Breast epithelium (tissue), 4 donors: ENCODE results near the gene SAP130. TPM values are rescaled to one million over a fixed set of nuclear protein-coding genes. Genes with fewer than 3 reads are reported as not detected.

ENCODE experiments used
- DNase-seq, 2 donors: peaks; one replicate each; pipeline ENCODE4 v3.0.0-alpha.2; 2019; ENCODE audit warnings: low spot score in 2 of 2
- H3K27ac ChIP-seq, 2 donors: fragments of 200-600 bp; sonication (generic) in 1 of 2; one replicate each; pipeline ENCODE4 v1.5.1; 2016 to 2019; ENCODE audit warnings: mild to moderate bottlenecking in 1 of 2
- H3K27me3 ChIP-seq, 2 donors: fragments of 200-600 bp; sonication (generic) in 1 of 2; one replicate each; pipeline versions ENCODE4 v1.5.1 to v1.6.0; 2017 to 2019; ENCODE audit warnings: control low read depth in 1 of 2, mild to moderate bottlenecking in 1 of 2
- H3K36me3 ChIP-seq: fragments of 200-600 bp; one replicate; pipeline ENCODE4 v1.5.1; 2019
- H3K4me1 ChIP-seq, 2 donors: fragments of 200-600 bp; sonication (generic); one replicate each; pipeline ENCODE4 v1.5.1; 2016 to 2019; ENCODE audit warnings: control low read depth in 1 of 2
- H3K4me3 ChIP-seq, 3 donors: fragments of 200-600 bp; sonication (generic); 1 replicate in 2 of 3; 2 replicates in 1 of 3; pipeline ENCODE4 v1.5.1; 2016 to 2019; ENCODE audit warnings: mild to moderate bottlenecking in 3 of 3, moderate library complexity in 2 of 3
- H3K9me3 ChIP-seq, 2 donors: fragments of 200-600 bp; sonication (generic) in 1 of 2; one replicate each; pipeline ENCODE4 v1.5.1; 2016 to 2019; ENCODE audit warnings: control low read depth in 1 of 2
- CTCF ChIP-seq, 3 donors: fragments of 450-650 bp; IDR thresholded peaks; one replicate each; pipeline ENCODE4 v1.5.1; 2016 to 2017; ENCODE audit warnings: antibody characterized with exemption in 3 of 3, mild to moderate bottlenecking in 3 of 3, moderate library complexity in 3 of 3
- POLR2A ChIP-seq: fragments of 450-650 bp; IDR thresholded peaks from one replicate; pipeline ENCODE4 v1.6.1; 2016; ENCODE audit warnings: antibody characterized with exemption, mild to moderate bottlenecking, moderate library complexity
- POLR2AphosphoS5 ChIP-seq, 3 donors: sonication (generic); formaldehyde crosslinking; IDR thresholded peaks; one replicate each; pipeline ENCODE4 v1.6.1; 2017; ENCODE audit warnings: antibody characterized with exemption in 3 of 3
- intact Hi-C: fragments of 100-400 bp; cut with DNase I; formaldehyde crosslinking; loops from one replicate; pipeline ENCODE4 v1.15.1; 2023; ENCODE audit warnings: low total_unique reads
- total RNA-seq, 3 donors: library from RNA; depleted of rRNA; stranded (reverse); fragments of >200 nt; gene quantifications; one replicate each; pipeline ENCODE4 v1.1.0, GENCODE V29; 2016

SAP130 gene
- total RNA-seq, 3 donors from 2014 or later, result 7.5 to 10.4 (median 8.5) TPM

- intact Hi-C loops, result no loop called here
- no peaks in the 10 kb centered on the region for H3K4me1 ChIP-seq
- H3K4me3 ChIP-seq, result no peak overlapping the region
- TF ChIP-seq CTCF (IDR thresholded peaks at IDR 0.05) (no peak), POLR2A (no peak), POLR2AphosphoS5 (IDR thresholded peaks at IDR 0.05) (no peak)
- H3K36me3 ChIP-seq, result no peaks in the 10 kb centered on the region
- H3K9me3 ChIP-seq, result no peaks in the 10 kb centered on the region
- no peaks in the 10 kb centered on the region for H3K27me3 ChIP-seq
- DNase-seq, result no peak
- H3K27ac ChIP-seq, result no peak overlapping the region
These were observed 66.1 kb downstream of the SAP130 start for GRCh38 chr2:127961729-127962128.

- intact Hi-C loops, result no loop called here
- Histone ChIP-seq H3K27ac (no peak overlapping the region), H3K9me3 (no peaks in the 10 kb centered on the region), H3K36me3 (no peaks in the 10 kb centered on the region), H3K4me1 (no peaks in the 10 kb centered on the region), H3K4me3 (no peak overlapping the region), H3K27me3 (no peaks in the 10 kb centered on the region)
- no peak for TF ChIP-seq CTCF (IDR thresholded peaks at IDR 0.05)
- TF ChIP-seq POLR2A, result no peak
- TF ChIP-seq POLR2AphosphoS5 (IDR thresholded peaks at IDR 0.05), result no peak
- DNase-seq, result no peak
These were observed 70.6 kb downstream of the SAP130 start for GRCh38 chr2:127957240-127957639.

GRCh38 chr2:127954857-127955256 lies 73.0 kb downstream of the SAP130 start:
- no peaks in the 10 kb centered on the region for H3K27me3 ChIP-seq
- no peak overlapping the region for H3K4me3 ChIP-seq
- no peaks in the 10 kb centered on the region for H3K4me1 ChIP-seq
- intact Hi-C loops, result no loop called here
- TF ChIP-seq POLR2AphosphoS5 (IDR thresholded peaks at IDR 0.05) (no peak), POLR2A (no peak), CTCF (IDR thresholded peaks at IDR 0.05) (no peak)
- DNase-seq, result no peak
- H3K36me3 ChIP-seq, result no peaks in the 10 kb centered on the region
- no peaks in the 10 kb centered on the region for H3K9me3 ChIP-seq
- H3K27ac ChIP-seq, result no peak overlapping the region

GRCh38 chr2:127953849-127954248 lies 74.0 kb downstream of the SAP130 start:
- Histone ChIP-seq H3K4me3 (no peak overlapping the region), H3K9me3 (no peaks in the 10 kb centered on the region), H3K4me1 (no peaks in the 10 kb centered on the region), H3K36me3 (no peaks in the 10 kb centered on the region), H3K27me3 (no peaks in the 10 kb centered on the region), H3K27ac (no peak overlapping the region)
- intact Hi-C loops, result no loop called here
- TF ChIP-seq POLR2AphosphoS5 (IDR thresholded peaks at IDR 0.05) (no peak), CTCF (IDR thresholded peaks at IDR 0.05) (no peak), POLR2A (no peak)
- DNase-seq, result no peak

- no peaks in the 10 kb centered on the region for H3K36me3 ChIP-seq
- no peak overlapping the region for H3K4me3 ChIP-seq
- no peak for DNase-seq
- no peaks in the 10 kb centered on the region for H3K9me3 ChIP-seq
- intact Hi-C loops, result no loop called here
- no peak overlapping the region for H3K27ac ChIP-seq
- no peaks in the 10 kb centered on the region for H3K27me3 ChIP-seq
- H3K4me1 ChIP-seq, result no peaks in the 10 kb centered on the region
- no peak for TF ChIP-seq POLR2A
- no peak for TF ChIP-seq POLR2AphosphoS5 (IDR thresholded peaks at IDR 0.05)
- no peak for TF ChIP-seq CTCF (IDR thresholded peaks at IDR 0.05)
These were observed 74.6 kb downstream of the SAP130 start for GRCh38 chr2:127953128-127953718.
